Measurements from ENCODE around the gene KHDC4. TPM values are rescaled to one million over a fixed set of nuclear protein-coding genes. Genes with fewer than 3 reads are reported as not detected.

KHDC4 gene
- total and polyA plus RNA-seq, 10 of the 15 experiments (the other 5 are each of a cell fraction or from before 2014, with no cell fraction given), result 11.7 to 109 (median 41.9) TPM

DNA sequence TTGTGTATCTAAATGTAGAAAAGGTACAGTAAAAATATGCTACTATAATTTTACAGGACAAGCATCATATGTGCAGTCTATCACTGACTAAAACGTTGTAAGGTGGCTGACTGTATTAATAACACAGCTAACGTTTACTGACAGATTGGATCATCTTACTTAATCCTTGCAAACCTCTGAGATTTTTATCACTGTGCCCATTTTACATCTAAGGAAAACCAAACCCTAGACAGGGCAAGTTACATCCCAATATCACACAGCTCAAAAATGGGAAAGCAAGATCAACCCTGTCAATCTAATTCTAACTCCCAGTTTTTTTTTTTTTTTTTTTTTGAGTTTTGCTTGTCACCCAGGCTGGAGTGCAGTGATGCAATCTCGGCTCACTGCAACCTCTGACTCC lies 15.6 kb downstream of the KHDC4 start:
- POLR2A ChIA-PET, result interaction anchor here (0.6 to 0.7 kb wide), 9 partner anchors 13 to 327 kb away, joined by 3 to 7 read pairs (median 4); no protein-coding TSS in a partner anchor
- Histone ChIP-seq H3K27me3 (replicated peaks in 1 of 2; ENCODE audit: control insufficient read depth in 2 of 2, insufficient read depth in 2 of 2, low read length in 1 of 2) (no peaks in the 10 kb centered on the region), H3K27ac (ENCODE audit: control insufficient read depth, insufficient read depth) (no peak overlapping the region), H3K4me1 (ENCODE audit: control insufficient read depth, insufficient read depth, low read length) (no peaks in the 10 kb centered on the region), H2AFZ (ENCODE audit: control insufficient read depth, low read depth, low read length) (no peak overlapping the region), H3K9ac (ENCODE audit: control insufficient read depth, insufficient read depth, low read length) (no peak overlapping the region), H3K36me3 (ENCODE audit: control insufficient read depth in 2 of 2, insufficient read depth in 2 of 2, low read length in 1 of 2) (peaks cover 25 to 51% of the 10 kb centered on the region in 2 experiments), H3K4me3 (no peak overlapping the region), H3K79me2 (ENCODE audit: control insufficient read depth, insufficient read depth, low read length) (no peaks in the 10 kb centered on the region; the same call in 1 of the 2 replicates), H3K9me3 (replicated peaks; ENCODE audit: control insufficient read depth, insufficient read depth, low read length) (no peaks in the 10 kb centered on the region), H4K20me1 (ENCODE audit: control insufficient read depth, insufficient read depth) (peaks cover 3% of the 10 kb centered on the region), H3K4me2 (ENCODE audit: control insufficient read depth, insufficient read depth) (no peak overlapping the region)
- FAIRE-seq (no peak), DNase-seq (ENCODE audit: low read depth, low spot score) (no peak), ATAC-seq (no peak)
- no TSS peak for BruUV-seq (replicated peaks)
- TF ChIP-seq HDAC6 (IDR thresholded peaks at IDR 0.05; ENCODE audit: unreplicated experiment), result no peak
- TF ChIP-seq BCL11A (IDR thresholded peaks at IDR 0.05; ENCODE audit: low read depth, low read length), result no peak
- no peak for TF ChIP-seq HDAC2 (IDR thresholded peaks at IDR 0.05)
- TF ChIP-seq GATAD2B (conservative IDR thresholded peaks at IDR 0.05; ENCODE audit: low read depth), result no peak
- TF ChIP-seq CHD4 (IDR thresholded peaks at IDR 0.05), result no peak
- TF ChIP-seq MYB (IDR thresholded peaks at IDR 0.05; ENCODE audit: borderline replicate concordance, low read depth, low read length), result no peak
- no peak for TF ChIP-seq CBX5 (IDR thresholded peaks at IDR 0.05; ENCODE audit: low read depth)
- no peak for TF ChIP-seq SUZ12 (IDR thresholded peaks at IDR 0.05; ENCODE audit: unreplicated experiment)
- CTCF ChIA-PET, result interaction anchor here (1.0 kb wide), 1 partner anchor 13 kb away, joined by 3 read pairs; no protein-coding TSS in a partner anchor
- in situ Hi-C loops (cut with MboI), result no loop called here
- SMC1A ChIA-PET (ENCODE audit: uncharacterized antibody, unreplicated experiment), result interaction anchor here (0.6 to 1.0 kb wide), 4 partner anchors 14 to 1102 kb away, joined by 3 read pairs; no protein-coding TSS in a partner anchor
- RAD21 ChIA-PET (ENCODE audit: unreplicated experiment), result interaction anchor here (1.2 kb wide), 1 partner anchor 13 kb away, joined by 5 read pairs; no protein-coding TSS in a partner anchor
- 57% methylated on average over 3 of the region's 3 CpGs for WGBS (ENCODE audit: insufficient coverage, insufficient replicate concordance, low lambda C conversion rate, missing lambda C conversion rate)
- intact Hi-C loops (cut with micrococcal nuclease; ENCODE audit: unreplicated experiment), result no loop called here
